ENCODE data around the gene MDGA2. TPM values are rescaled to one million over a fixed set of nuclear protein-coding genes. Genes with fewer than 3 reads are reported as not detected.

Gene MDGA2
- total and polyA plus RNA-seq, 2 of the 13 experiments (the other 11 are each of a cell fraction or from before 2014, with no cell fraction given) = not detected

DNA sequence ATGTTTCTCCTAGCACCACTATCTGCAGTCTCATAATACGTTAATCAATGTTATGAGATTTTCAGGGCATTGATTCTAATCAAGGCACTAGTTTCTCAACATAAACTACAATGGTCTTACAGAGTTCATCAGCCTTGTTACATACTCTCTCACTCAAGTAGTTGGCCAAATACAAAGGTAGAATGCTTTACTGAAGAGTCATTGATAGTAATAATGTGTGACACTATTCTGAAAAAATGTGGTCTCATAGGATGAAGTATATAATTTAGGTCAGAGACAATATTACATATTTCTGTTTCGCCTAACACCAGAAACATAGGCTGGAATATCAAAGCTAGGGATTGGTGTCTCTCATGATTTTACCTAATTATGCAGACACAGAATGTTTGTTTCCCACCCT lies 35.2 kb upstream of the MDGA2 start:
- CTCF ChIA-PET (ENCODE audit: low intra/inter-chr PET ratio, low total read pairs) = no interaction called here
- FAIRE-seq = no peak
- H3K27ac ChIP-seq (ENCODE audit: extremely low read length, insufficient read depth, low read length) = no peak overlapping the region

DNA sequence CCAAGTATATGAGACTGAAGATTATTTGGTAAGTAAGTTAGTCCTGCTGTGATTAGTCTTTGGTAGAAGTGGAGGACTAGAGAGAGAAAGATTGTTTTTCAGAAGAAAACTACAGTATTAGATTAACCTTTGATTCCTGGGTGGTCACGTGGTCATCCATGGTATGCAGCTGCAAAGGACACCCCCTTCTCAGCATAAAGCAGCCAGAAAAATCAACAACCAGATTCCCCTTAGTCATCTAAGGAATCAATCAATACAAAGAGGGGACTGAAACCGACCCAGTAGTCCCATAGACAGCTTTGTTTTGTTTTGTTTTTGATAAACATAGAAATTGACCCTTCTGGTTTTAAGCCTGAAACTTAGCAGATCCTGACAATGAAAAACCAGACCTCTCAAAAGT lies 30.3 kb upstream of the MDGA2 start:
- H2AFZ ChIP-seq (ENCODE audit: low read length) = no peak overlapping the region
- ChIA-PET POLR2A (no interaction called here), CTCF (ENCODE audit: low intra/inter-chr PET ratio, low total read pairs) (no interaction called here)
- in situ Hi-C loops (cut with HindIII; ENCODE audit: extremely low pct_ligation_motif_present, low pct_unique_long_range_greater_than_20kb) = no loop called here
- H4K20me1 ChIP-seq (ENCODE audit: insufficient read depth, low read length) = no peaks in the 10 kb centered on the region
- no peaks in the 10 kb centered on the region for H3K79me2 ChIP-seq (ENCODE audit: insufficient read depth, low read length)
- 0 out of 2 replicates have a peak, but pooled peaks cover 6% of the 10 kb centered on the region for H3K9me3 ChIP-seq (ENCODE audit: low read length)
- DNase-seq (ENCODE audit: low spot score) (peak; percentile 78), FAIRE-seq (peak; percentile 28), ATAC-seq (peak; percentile 98)
- 0% methylated on average over 2 of the region's 2 CpGs for WGBS (ENCODE audit: low lambda C conversion rate)
- peak overlapping the region; percentile 34 for H3K4me2 ChIP-seq (ENCODE audit: low read depth, low read length)
- no peaks in the 10 kb centered on the region for H3K36me3 ChIP-seq (replicated peaks in 1 of 2; ENCODE audit: control insufficient read depth in 1 of 2, insufficient read depth in 2 of 2, low read length in 2 of 2)
- H3K27me3 ChIP-seq (ENCODE audit: control insufficient read depth in 1 of 2, insufficient read depth in 2 of 2, low read length in 2 of 2) = no peaks in the 10 kb centered on the region
- no TSS peak for BruUV-seq (replicated peaks)
- peak overlapping the region; percentile 51 for H3K27ac ChIP-seq (ENCODE audit: extremely low read length, insufficient read depth, low read length)
- no peak overlapping the region for H3K4me3 ChIP-seq (replicated peaks in 1 of 3; ENCODE audit: insufficient read depth in 1 of 3, low read depth in 2 of 3, low read length in 3 of 3)
- H3K9ac ChIP-seq (ENCODE audit: insufficient read depth, low read depth, low read length) = no peak overlapping the region
- intact Hi-C loops (cut with micrococcal nuclease; ENCODE audit: unreplicated experiment) = no loop called here
- H3K4me1 ChIP-seq (ENCODE audit: insufficient read depth, low read length) = peaks cover 15% of the 10 kb centered on the region
- no peak for TF ChIP-seq ELF4 (CRISPR knock-in tag; IDR thresholded peaks at IDR 0.05; ENCODE audit: borderline replicate concordance)
- no peak for TF ChIP-seq ETV5 (CRISPR knock-in tag; IDR thresholded peaks at IDR 0.05; ENCODE audit: borderline replicate concordance)
- TF ChIP-seq ZNF816 (CRISPR knock-in tag; IDR thresholded peaks at IDR 0.05; ENCODE audit: borderline replicate concordance) = 0 out of 2 replicates have a peak, but pooled peaks have one; percentile 30
- no peak for TF ChIP-seq SOX6 (IDR thresholded peaks at IDR 0.05)
- peak; percentile 31; the same call in 1 of the 2 replicates for TF ChIP-seq SOX6 (CRISPR knock-in tag; IDR thresholded peaks at IDR 0.05)
- peak in 1 of 2 experiments; percentile 30; a peak in 1 of 4 replicates for TF ChIP-seq NR2F1 (CRISPR knock-in tag; IDR thresholded peaks at IDR 0.05)
- TF ChIP-seq U2AF2 (IDR thresholded peaks at IDR 0.05; ENCODE audit: low read depth, low read length) = no peak
- TF ChIP-seq ZNF207 (IDR thresholded peaks at IDR 0.05; ENCODE audit: borderline replicate concordance) = no peak
- TF ChIP-seq, protein P1, sequence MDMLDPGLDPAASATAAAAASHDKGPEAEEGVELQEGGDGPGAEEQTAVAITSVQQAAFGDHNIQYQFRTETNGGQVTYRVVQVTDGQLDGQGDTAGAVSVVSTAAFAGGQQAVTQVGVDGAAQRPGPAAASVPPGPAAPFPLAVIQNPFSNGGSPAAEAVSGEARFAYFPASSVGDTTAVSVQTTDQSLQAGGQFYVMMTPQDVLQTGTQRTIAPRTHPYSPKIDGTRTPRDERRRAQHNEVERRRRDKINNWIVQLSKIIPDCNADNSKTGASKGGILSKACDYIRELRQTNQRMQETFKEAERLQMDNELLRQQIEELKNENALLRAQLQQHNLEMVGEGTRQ (IDR thresholded peaks at IDR 0.05; ENCODE audit: low read depth, low read length) = peak; percentile 82
- TF ChIP-seq, protein P1 (CRISPR knock-in tag; IDR thresholded peaks at IDR 0.05; ENCODE audit: borderline replicate concordance) = peak; percentile 79; the same call in 1 of the 2 replicates
- TF ChIP-seq ZNF230 (CRISPR knock-in tag; IDR thresholded peaks at IDR 0.05) = no peak
- peak; percentile 86 for TF ChIP-seq ONECUT2 (CRISPR knock-in tag; IDR thresholded peaks at IDR 0.05)

More for the DNA sequence above, 35.2 kb upstream of the MDGA2 start:
- Histone ChIP-seq H4K20me1 (ENCODE audit: insufficient read depth, low read length) (no peaks in the 10 kb centered on the region), H2AFZ (ENCODE audit: low read length) (no peak overlapping the region), H3K4me1 (ENCODE audit: insufficient read depth, low read length) (peaks cover 7% of the 10 kb centered on the region), H3K4me3 (replicated peaks in 1 of 3; ENCODE audit: insufficient read depth in 1 of 3, low read depth in 2 of 3, low read length in 3 of 3) (no peak overlapping the region), H3K4me2 (ENCODE audit: low read depth, low read length) (no peak overlapping the region), H3K9ac (ENCODE audit: insufficient read depth, low read depth, low read length) (no peak overlapping the region), H3K27me3 (ENCODE audit: control insufficient read depth in 1 of 2, insufficient read depth in 2 of 2, low read length in 2 of 2) (no peaks in the 10 kb centered on the region), H3K9me3 (ENCODE audit: low read length) (no peaks in the 10 kb centered on the region; the same call in 1 of the 2 replicates), H3K79me2 (ENCODE audit: insufficient read depth, low read length) (no peaks in the 10 kb centered on the region), H3K36me3 (replicated peaks in 1 of 2; ENCODE audit: control insufficient read depth in 1 of 2, insufficient read depth in 2 of 2, low read length in 2 of 2) (no peaks in the 10 kb centered on the region)
- BruUV-seq (replicated peaks) = no TSS peak
- ATAC-seq = no peak
- WGBS (ENCODE audit: low lambda C conversion rate) = 2% methylated on average over 2 of the region's 2 CpGs
- TF ChIP-seq, protein P2, sequence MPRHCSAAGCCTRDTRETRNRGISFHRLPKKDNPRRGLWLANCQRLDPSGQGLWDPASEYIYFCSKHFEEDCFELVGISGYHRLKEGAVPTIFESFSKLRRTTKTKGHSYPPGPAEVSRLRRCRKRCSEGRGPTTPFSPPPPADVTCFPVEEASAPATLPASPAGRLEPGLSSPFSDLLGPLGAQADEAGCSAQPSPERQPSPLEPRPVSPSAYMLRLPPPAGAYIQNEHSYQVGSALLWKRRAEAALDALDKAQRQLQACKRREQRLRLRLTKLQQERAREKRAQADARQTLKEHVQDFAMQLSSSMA (CRISPR knock-in tag; IDR thresholded peaks at IDR 0.05) = no peak
- TF ChIP-seq EEA1 (CRISPR knock-in tag; IDR thresholded peaks at IDR 0.05; ENCODE audit: borderline replicate concordance) (no peak), ZMAT3 (CRISPR knock-in tag; conservative IDR thresholded peaks at IDR 0.05) (no peak), ZNF460 (CRISPR knock-in tag; IDR thresholded peaks at IDR 0.05; ENCODE audit: borderline replicate concordance) (no peak), ZNF136 (CRISPR knock-in tag; IDR thresholded peaks at IDR 0.05; ENCODE audit: low read depth) (no peak), NFKBIZ (CRISPR knock-in tag; IDR thresholded peaks at IDR 0.05) (no peak)
- intact Hi-C loops (cut with micrococcal nuclease; ENCODE audit: unreplicated experiment) (no loop called here), in situ Hi-C loops (cut with HindIII; ENCODE audit: extremely low pct_ligation_motif_present, low pct_unique_long_range_greater_than_20kb) (no loop called here)
- POLR2A ChIA-PET = no interaction called here
- no peak for DNase-seq (ENCODE audit: low spot score)

Data from HepG2 (cell line).